K562 (cell line): ENCODE data around the gene LY6G6D. TPM values are rescaled to one million over a fixed set of nuclear protein-coding genes. Genes with fewer than 3 reads are reported as not detected.

ENCODE experiments used
- ARID1B ChIP-seq: fragments of 450-650 bp; IDR thresholded peaks from 2 replicates; pipeline ENCODE4 v1.6.1; 2016; ENCODE audit warnings: antibody characterized with exemption, mild to moderate bottlenecking, inconsistent platforms
- BRD9 ChIP-seq: fragments of 450-650 bp; IDR thresholded peaks from 2 replicates; pipeline ENCODE4 v1.6.1; 2018; ENCODE audit warnings: low read depth; ENCODE audit not compliant: partially characterized antibody
- C11orf30 ChIP-seq: fragments of 450-650 bp; IDR thresholded peaks from 2 replicates; pipeline ENCODE4 v1.6.1; 2016; ENCODE audit warnings: low read depth, mild to moderate bottlenecking
- CC2D1A ChIP-seq: fragments of 450-650 bp; IDR thresholded peaks from 2 replicates; pipeline ENCODE4 v1.6.1; 2017; ENCODE audit warnings: mild to moderate bottlenecking
- DPF2 ChIP-seq: fragments of 450-650 bp; IDR thresholded peaks from 2 replicates; pipeline ENCODE4 v1.6.1; 2016
- E2F8 ChIP-seq: fragments of 450-650 bp; IDR thresholded peaks from 2 replicates; pipeline ENCODE4 v1.7.1; 2018; ENCODE audit warnings: mild to moderate bottlenecking, low read depth; ENCODE audit not compliant: partially characterized antibody
- GABPB1 ChIP-seq: sonication (generic); formaldehyde crosslinking; IDR thresholded peaks from 2 replicates; pipeline ENCODE4 v1.8.0; 2022; ENCODE audit warnings: mild to moderate bottlenecking, missing genetic modification reagents
- NFE2 ChIP-seq: IDR thresholded peaks from 2 replicates; pipeline ENCODE4 v1.6.1; 2014; ENCODE audit warnings: antibody characterized with exemption, low read depth
- RB1 ChIP-seq: fragments of 450-650 bp; IDR thresholded peaks from 2 replicates; pipeline ENCODE4 v1.6.1; 2017; ENCODE audit warnings: low read depth, mild to moderate bottlenecking
- RBM34 ChIP-seq: fragments of 200-400 bp; formaldehyde crosslinking; IDR thresholded peaks from 2 replicates; pipeline ENCODE4 v1.6.1; 2018; ENCODE audit warnings: low read length, borderline replicate concordance; ENCODE audit not compliant: insufficient read depth
- SFPQ ChIP-seq: fragments of 200-400 bp; formaldehyde crosslinking; IDR thresholded peaks from 2 replicates; pipeline ENCODE4 v1.6.1; 2017; ENCODE audit warnings: mild to moderate bottlenecking, low read depth, low read length, moderate library complexity
- SOX6 ChIP-seq: fragments of 450-650 bp; IDR thresholded peaks from 2 replicates; pipeline ENCODE4 v1.6.1; 2014; ENCODE audit warnings: mild to moderate bottlenecking
- TEAD4 ChIP-seq, 2 experiments: sonication (generic) in 1 of 2; formaldehyde crosslinking in 1 of 2; IDR thresholded peaks; 2 replicates each; pipeline versions ENCODE4 v1.6.1 to v1.8.0; 2012 to 2022; ENCODE audit warnings: borderline replicate concordance in 1 of 2, inconsistent platforms in 1 of 2, low read length in 1 of 2, mild to moderate bottlenecking in 1 of 2, missing genetic modification reagents in 1 of 2
- TSHZ1 ChIP-seq: fragments of 250-450 bp; sonication (Bioruptor Pico); IDR thresholded peaks from 2 replicates; pipeline ENCODE4 v1.4.0; 2020; ENCODE audit warnings: mild to moderate bottlenecking, moderate library complexity
- XRCC3 ChIP-seq: fragments of 450-650 bp; IDR thresholded peaks from 2 replicates; pipeline ENCODE4 v1.6.1; 2017; ENCODE audit warnings: mild to moderate bottlenecking, moderate library complexity
- YBX1 ChIP-seq: fragments of 450-650 bp; IDR thresholded peaks from 2 replicates; pipeline ENCODE4 v1.7.1; 2016; ENCODE audit warnings: mild to moderate bottlenecking
- ZNF184 ChIP-seq: sonication (generic); formaldehyde crosslinking; IDR thresholded peaks from 2 replicates; pipeline ENCODE4 v1.5.0; 2020; ENCODE audit warnings: missing genetic modification reagents
- ZNF695 ChIP-seq: fragments of 450-650 bp; formaldehyde crosslinking; IDR thresholded peaks from 2 replicates; pipeline ENCODE4 v1.4.0; 2020; ENCODE audit warnings: mild to moderate bottlenecking, moderate library complexity
- ZNF740 ChIP-seq, 3 experiments: fragments of 200-800 bp in 1 of 3; sonication (Bioruptor generic) in 1 of 3; sonication (generic) in 1 of 3; formaldehyde crosslinking in 1 of 3; IDR thresholded peaks; 2 replicates each; pipeline versions ENCODE4 v1.6.1 to v1.8.0; 2016 to 2022; ENCODE audit warnings: mild to moderate bottlenecking in 2 of 3, missing compliant biosample characterization in 2 of 3, missing genetic modification characterization in 2 of 3, missing genetic modification reagents in 1 of 3
- polyA plus RNA-seq, 8 experiments: library from polyadenylated mRNA; depleted of rRNA in 4 of 8; stranded (reverse) in 5 of 8; unstranded in 3 of 8; fragments of >200 nt; fragmentation: Nextera tagmentation in 2 of 8; fragmentation: Illumina TruSeq in 1 of 8; extraction: Ambion mirVana in 2 of 8; extraction: Trizol in 1 of 8; gene quantifications; 2 replicates each; pipeline versions ENCODE4 v1.2.1 to v1.2.3, GENCODE V29; 2011 to 2014; ENCODE audit warnings: inconsistent platforms in 1 of 8, missing spikeins in 1 of 8
- total RNA-seq, 7 experiments: library from RNA; depleted of rRNA in 6 of 7; stranded (reverse); fragments of >200 nt in 6 of 7; fragmentation: Illumina TruSeq in 2 of 7; extraction: Trizol in 2 of 7; gene quantifications; 2 replicates each; pipeline versions ENCODE4 v1.2.1 to v1.2.3, GENCODE V29; 2011 to 2021; ENCODE audit warnings: low replicate concordance in 1 of 7

LY6G6D gene
- total and polyA plus RNA-seq, 9 of the 15 experiments (the other 6 are each of a cell fraction or from before 2014, with no cell fraction given): 0.30 to 0.38 TPM; not detected in 7

GRCh38 chr6:31687860-31688693, 27.1 kb upstream of the LY6G6D start (continued):
- TF ChIP-seq SOX6: no peak
- no peak for TF ChIP-seq DPF2
- TF ChIP-seq NFE2: no peak
- TF ChIP-seq ZNF184 (CRISPR knock-in tag): no peak
- TF ChIP-seq ZNF740 (CRISPR knock-in tag; IDR thresholded peaks at IDR 0.05): 0 out of 2 replicates have a peak, but pooled peaks have one; percentile 20
- TF ChIP-seq ZNF740 (tag; IDR thresholded peaks at IDR 0.05): no peak
- no peak for TF ChIP-seq RB1
- TF ChIP-seq GABPB1 (CRISPR knock-in tag): 0 out of 2 replicates have a peak, but pooled peaks have one; percentile 9
- TF ChIP-seq XRCC3: no peak
- TF ChIP-seq CC2D1A: no peak
- no peak for TF ChIP-seq TEAD4 (IDR thresholded peaks at IDR 0.05; ENCODE audit: low read length)
- no peak for TF ChIP-seq TEAD4 (CRISPR knock-in tag; IDR thresholded peaks at IDR 0.05; ENCODE audit: borderline replicate concordance)
- TF ChIP-seq ARID1B: no peak
- TF ChIP-seq YBX1: no peak
- no peak for TF ChIP-seq BRD9
- no peak for TF ChIP-seq E2F8
- TF ChIP-seq SFPQ: no peak
- no peak for TF ChIP-seq TSHZ1 (CRISPR knock-in tag)
- TF ChIP-seq C11orf30: no peak
- no peak for TF ChIP-seq ZNF695
- TF ChIP-seq RBM34: no peak
